ENCODE results near the gene RANGRF. TPM values are rescaled to one million over a fixed set of nuclear protein-coding genes. Genes with fewer than 3 reads are reported as not detected.
A peak's percentile ranks its signal among the peaks of the same experiment; 100 is the strongest.
"Not testable (repeated sequence)": the region's sequence is repeated elsewhere in the genome, so short reads cannot be mapped to it uniquely, and the experiment has no call there.

The RANGRF gene
- 10 to 100 TPM in 1 of 2 donors, 1 to 10 TPM in 1; 9.2 to 19.6 TPM for total RNA-seq
- 10 to 100 TPM; 37.7 to 40.5 TPM for polyA plus RNA-seq (ENCODE audit: insufficient read length in 2 of 2)
- long read RNA-seq, donor 1, transcript RANGRF-202 (4 exons, 1,074 nt), result minor isoform, 5 of 41 reads
- long read RNA-seq, donor 1, transcript RANGRF-201 (5 exons, 1,009 nt), result major isoform, 12 of 41 reads
- long read RNA-seq, donor 1, partial matches to known transcripts, result 17 of 41 reads
- long read RNA-seq, donor 1, other reads (novel, unspliced or antisense), result 0 of 41 reads
- long read RNA-seq, donor 2, partial matches to known transcripts, result 0 of 9 reads
- long read RNA-seq, donor 2, other reads (novel, unspliced or antisense), result 0 of 9 reads
- long read RNA-seq, donor 3, partial matches to known transcripts, result 0 of 8 reads
- long read RNA-seq, donor 3, other reads (novel, unspliced or antisense), result 0 of 8 reads
- long read RNA-seq, donor 4, transcript RANGRF-201 (5 exons, 1,009 nt), result major isoform, 12 of 53 reads
- long read RNA-seq, donor 4, transcript RANGRF-203 (3 exons, 1,140 nt), result minor isoform, 6 of 53 reads
- long read RNA-seq, donor 4, transcript RANGRF-205 (4 exons, 749 nt), result minor isoform, 5 of 53 reads
- long read RNA-seq, donor 4, transcript RANGRF-202 (4 exons, 1,074 nt), result minor isoform, 11 of 53 reads
- long read RNA-seq, donor 4, partial matches to known transcripts, result 16 of 53 reads
- long read RNA-seq, donor 4, other reads (novel, unspliced or antisense), result 0 of 53 reads

- H3K4me3 ChIP-seq (ENCODE audit: low read depth, low read length), result peak within 1 kb of the TSS; percentile 99
- DNase-seq (ENCODE audit: low read depth in 4 of 6, low spot score in 6 of 6), result peak; percentile 77 to 97 (median 84)
- no peaks in the 10 kb centered on the region for H3K9me3 ChIP-seq (ENCODE audit: control insufficient read depth, insufficient read depth, low read length)
- H3K4me1 ChIP-seq (ENCODE audit: control insufficient read depth, insufficient read depth, low read length), result peaks cover 22% of the 10 kb centered on the region
- H3K27ac ChIP-seq (ENCODE audit: low read depth, low read length), result peak within 1 kb of the TSS; percentile 93
- peaks cover 8% of the 10 kb centered on the region for H3K36me3 ChIP-seq (ENCODE audit: control insufficient read depth, insufficient read depth, low read length)
- WGBS (ENCODE audit: insufficient coverage), result under 1% methylated on average over 52 of the region's 53 CpGs
- no peaks in the 10 kb centered on the region for H3K27me3 ChIP-seq (ENCODE audit: control insufficient read depth, insufficient read depth, low read length)
Measured at GRCh38 chr17:8288336-8289102, at the start of gene RANGRF. TSS of gene RANGRF (plus strand) at chr17:8288670. CDS start at chr17:8288789, 119 bp downstream.

GRCh38 chr17:8243827-8244226 lies 44.6 kb upstream of the RANGRF start:
- Histone ChIP-seq H3K9me3 (ENCODE audit: control insufficient read depth, insufficient read depth, low read length) (no peaks in the 10 kb centered on the region), H3K27ac (ENCODE audit: low read depth, low read length) (no peak overlapping the region), H3K4me3 (ENCODE audit: low read depth, low read length) (no peak overlapping the region), H3K27me3 (ENCODE audit: control insufficient read depth, insufficient read depth, low read length) (no peaks in the 10 kb centered on the region), H3K36me3 (ENCODE audit: control insufficient read depth, insufficient read depth, low read length) (peaks cover 15% of the 10 kb centered on the region), H3K4me1 (ENCODE audit: control insufficient read depth, insufficient read depth, low read length) (peaks cover 22% of the 10 kb centered on the region)
- 86% methylated on average over 4 of the region's 5 CpGs for WGBS (ENCODE audit: insufficient coverage)
- no peak for DNase-seq (ENCODE audit: low read depth in 4 of 6, low spot score in 6 of 6)

GRCh38 chr17:8244768-8245167 lies 43.7 kb upstream of the RANGRF start:
- H3K9me3 ChIP-seq (ENCODE audit: control insufficient read depth, insufficient read depth, low read length), result no peaks in the 10 kb centered on the region
- H3K36me3 ChIP-seq (ENCODE audit: control insufficient read depth, insufficient read depth, low read length), result peaks cover 15% of the 10 kb centered on the region
- peaks cover 22% of the 10 kb centered on the region for H3K4me1 ChIP-seq (ENCODE audit: control insufficient read depth, insufficient read depth, low read length)
- no peaks in the 10 kb centered on the region for H3K27me3 ChIP-seq (ENCODE audit: control insufficient read depth, insufficient read depth, low read length)
- 100% methylated on average over 2 of the region's 8 CpGs for WGBS (ENCODE audit: insufficient coverage)
- H3K4me3 ChIP-seq (ENCODE audit: low read depth, low read length), result no peak overlapping the region
- DNase-seq (ENCODE audit: low read depth in 4 of 6, low spot score in 6 of 6), result no peak
- no peak overlapping the region for H3K27ac ChIP-seq (ENCODE audit: low read depth, low read length)

GRCh38 chr17:8248751-8249607 lies 39.5 kb upstream of the RANGRF start, which contains the start of gene PFAS:
TSS of gene PFAS (plus strand) at chr17:8249289. CDS start at chr17:8253938, 4,649 bp downstream.
- WGBS (ENCODE audit: insufficient coverage), result 0% methylated on average over 53 of the region's 58 CpGs
- DNase-seq (ENCODE audit: low read depth in 4 of 6, low spot score in 6 of 6), result peak; percentile 91 to 98 (median 93)

GRCh38 chr17:8249621-8250500 lies 38.6 kb upstream of the RANGRF start:
- 12% methylated on average over 7 of the region's 10 CpGs for WGBS (ENCODE audit: insufficient coverage)

More at GRCh38 chr17:8248751-8249607, 39.5 kb upstream of the RANGRF start, which contains the start of gene PFAS:
- Histone ChIP-seq H3K4me3 (ENCODE audit: low read depth, low read length) (peak within 1 kb of the TSS; percentile 97), H3K36me3 (ENCODE audit: control insufficient read depth, insufficient read depth, low read length) (peaks cover 3% of the 10 kb centered on the region), H3K4me1 (ENCODE audit: control insufficient read depth, insufficient read depth, low read length) (peaks cover 22% of the 10 kb centered on the region), H3K27ac (ENCODE audit: low read depth, low read length) (peak within 1 kb of the TSS; percentile 100), H3K9me3 (ENCODE audit: control insufficient read depth, insufficient read depth, low read length) (no peaks in the 10 kb centered on the region), H3K27me3 (ENCODE audit: control insufficient read depth, insufficient read depth, low read length) (no peaks in the 10 kb centered on the region)

GRCh38 chr17:8251411-8251810 lies 37.1 kb upstream of the RANGRF start:
- H3K27me3 ChIP-seq (ENCODE audit: control insufficient read depth, insufficient read depth, low read length); DNase-seq (ENCODE audit: low read depth in 4 of 6, low spot score in 6 of 6); H3K4me3 ChIP-seq (ENCODE audit: low read depth, low read length); H3K9me3 ChIP-seq (ENCODE audit: control insufficient read depth, insufficient read depth, low read length); H3K27ac ChIP-seq (ENCODE audit: low read depth, low read length): not testable (repeated sequence)
- no CpG with 5 or more reads among the region's 2 CpGs for WGBS (ENCODE audit: insufficient coverage)
- Histone ChIP-seq H3K36me3 (ENCODE audit: control insufficient read depth, insufficient read depth, low read length) (peaks cover 27% of the 10 kb centered on the region), H3K4me1 (ENCODE audit: control insufficient read depth, insufficient read depth, low read length) (peaks cover 21% of the 10 kb centered on the region)

More at GRCh38 chr17:8249621-8250500, 38.6 kb upstream of the RANGRF start:
- DNase-seq (ENCODE audit: low read depth in 4 of 6, low spot score in 6 of 6), result no peak
- peak overlapping the region; percentile 97 for H3K4me3 ChIP-seq (ENCODE audit: low read depth, low read length)
- peaks cover 11% of the 10 kb centered on the region for H3K36me3 ChIP-seq (ENCODE audit: control insufficient read depth, insufficient read depth, low read length)
- no peaks in the 10 kb centered on the region for H3K9me3 ChIP-seq (ENCODE audit: control insufficient read depth, insufficient read depth, low read length)
- H3K4me1 ChIP-seq (ENCODE audit: control insufficient read depth, insufficient read depth, low read length), result peaks cover 22% of the 10 kb centered on the region
- H3K27ac ChIP-seq (ENCODE audit: low read depth, low read length), result peak overlapping the region; percentile 100
- H3K27me3 ChIP-seq (ENCODE audit: control insufficient read depth, insufficient read depth, low read length), result no peaks in the 10 kb centered on the region

GRCh38 chr17:8253801-8254200 lies 34.7 kb upstream of the RANGRF start:
- Histone ChIP-seq H3K27ac (ENCODE audit: low read depth, low read length) (no peak overlapping the region), H3K27me3 (ENCODE audit: control insufficient read depth, insufficient read depth, low read length) (no peaks in the 10 kb centered on the region), H3K4me1 (ENCODE audit: control insufficient read depth, insufficient read depth, low read length) (peaks cover under 1% of the 10 kb centered on the region), H3K36me3 (ENCODE audit: control insufficient read depth, insufficient read depth, low read length) (peaks cover 47% of the 10 kb centered on the region), H3K9me3 (ENCODE audit: control insufficient read depth, insufficient read depth, low read length) (no peaks in the 10 kb centered on the region), H3K4me3 (ENCODE audit: low read depth, low read length) (no peak overlapping the region)
- peak in 2 of 6 donors; percentile 20 to 21 for DNase-seq (ENCODE audit: low read depth in 4 of 6, low spot score in 6 of 6)
- 91% methylated on average over 6 of the region's 8 CpGs for WGBS (ENCODE audit: insufficient coverage)

GRCh38 chr17:8254881-8255280 lies 33.6 kb upstream of the RANGRF start:
- no peak overlapping the region for H3K4me3 ChIP-seq (ENCODE audit: low read depth, low read length)
- H3K27me3 ChIP-seq (ENCODE audit: control insufficient read depth, insufficient read depth, low read length), result no peaks in the 10 kb centered on the region
- H3K9me3 ChIP-seq (ENCODE audit: control insufficient read depth, insufficient read depth, low read length), result no peaks in the 10 kb centered on the region
- no peaks in the 10 kb centered on the region for H3K4me1 ChIP-seq (ENCODE audit: control insufficient read depth, insufficient read depth, low read length)
- WGBS (ENCODE audit: insufficient coverage), result 98% methylated on average over 5 of the region's 11 CpGs
- H3K36me3 ChIP-seq (ENCODE audit: control insufficient read depth, insufficient read depth, low read length), result peaks cover 49% of the 10 kb centered on the region
- H3K27ac ChIP-seq (ENCODE audit: low read depth, low read length), result no peak overlapping the region
- no peak for DNase-seq (ENCODE audit: low read depth in 4 of 6, low spot score in 6 of 6)
